GM23338 (cell line): Measurements from ENCODE around the gene USP31.

ENCODE experiments used
- CREB1 ChIP-seq: fragments of 250-450 bp; sonication (Bioruptor Pico); IDR thresholded peaks from 2 replicates; pipeline ENCODE4 v1.5.0; 2020; ENCODE audit warnings: low read depth, mild to moderate bottlenecking, moderate library complexity
- EZH2phosphoT487 ChIP-seq: fragments of 200-600 bp; sonication (generic); IDR thresholded peaks from one replicate; pipeline ENCODE4 v1.8.1; 2018; ENCODE audit warnings: antibody characterized with exemption; ENCODE audit not compliant: unreplicated experiment
- TF ChIP-seq, protein P1 (sequence below), 2 experiments: fragments of 200-600 bp in 1 of 2; sonication (generic) in 1 of 2; conservative IDR thresholded peaks; 2 replicates each; pipeline versions ENCODE4 v1.5.1 to v1.6.1; 2016 to 2017; ENCODE audit warnings: antibody characterized with exemption in 2 of 2, low read depth in 2 of 2, mild to moderate bottlenecking in 2 of 2, moderate library complexity in 1 of 2

DNA sequence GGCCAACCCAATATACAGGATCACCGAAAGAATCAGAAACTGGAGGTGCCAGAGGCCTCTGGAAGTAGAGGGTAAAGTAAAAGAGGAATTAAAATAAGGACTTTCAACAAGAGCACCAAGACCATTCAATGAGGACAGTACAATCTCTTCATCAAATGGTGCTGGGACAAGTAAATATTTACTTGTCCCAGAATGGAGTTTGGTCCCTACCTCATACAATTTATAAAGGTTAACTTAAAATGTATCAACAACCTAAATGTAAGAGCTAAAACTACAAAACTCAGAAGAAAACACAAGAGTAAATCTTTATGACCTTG is 56.5 kb downstream of the USP31 start:
- TF ChIP-seq EZH2phosphoT487 (no peak), CREB1 (CRISPR knock-in tag) (no peak)
- TF ChIP-seq, protein P1, sequence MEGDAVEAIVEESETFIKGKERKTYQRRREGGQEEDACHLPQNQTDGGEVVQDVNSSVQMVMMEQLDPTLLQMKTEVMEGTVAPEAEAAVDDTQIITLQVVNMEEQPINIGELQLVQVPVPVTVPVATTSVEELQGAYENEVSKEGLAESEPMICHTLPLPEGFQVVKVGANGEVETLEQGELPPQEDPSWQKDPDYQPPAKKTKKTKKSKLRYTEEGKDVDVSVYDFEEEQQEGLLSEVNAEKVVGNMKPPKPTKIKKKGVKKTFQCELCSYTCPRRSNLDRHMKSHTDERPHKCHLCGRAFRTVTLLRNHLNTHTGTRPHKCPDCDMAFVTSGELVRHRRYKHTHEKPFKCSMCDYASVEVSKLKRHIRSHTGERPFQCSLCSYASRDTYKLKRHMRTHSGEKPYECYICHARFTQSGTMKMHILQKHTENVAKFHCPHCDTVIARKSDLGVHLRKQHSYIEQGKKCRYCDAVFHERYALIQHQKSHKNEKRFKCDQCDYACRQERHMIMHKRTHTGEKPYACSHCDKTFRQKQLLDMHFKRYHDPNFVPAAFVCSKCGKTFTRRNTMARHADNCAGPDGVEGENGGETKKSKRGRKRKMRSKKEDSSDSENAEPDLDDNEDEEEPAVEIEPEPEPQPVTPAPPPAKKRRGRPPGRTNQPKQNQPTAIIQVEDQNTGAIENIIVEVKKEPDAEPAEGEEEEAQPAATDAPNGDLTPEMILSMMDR (conservative IDR thresholded peaks at IDR 0.05; ENCODE audit: low read depth in 2 of 2): no peak
